ENCODE data around the gene TCTN3.

Gene TCTN3

DNA sequence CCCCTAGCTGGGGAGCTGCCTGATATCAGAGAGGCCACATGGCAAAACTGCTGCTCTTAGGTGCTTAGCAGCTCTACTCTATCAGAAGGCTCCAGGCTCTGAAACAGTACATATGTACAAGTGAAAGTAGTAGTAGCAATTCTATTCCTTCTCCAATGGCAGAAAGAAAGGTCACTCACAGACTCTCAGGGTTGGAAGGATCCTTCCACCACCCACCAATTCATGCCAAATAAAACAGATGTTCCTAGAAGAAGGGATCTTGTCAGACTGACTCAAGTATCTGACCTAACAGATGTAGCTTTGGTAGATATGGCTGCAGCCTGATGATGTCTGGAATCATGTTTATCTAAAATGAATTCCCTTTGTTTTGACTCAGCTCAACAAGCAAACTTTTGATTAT is 29.2 kb downstream of the TCTN3 start:
- in situ Hi-C loops (cut with HindIII; ENCODE audit: low pct_unique_long_range_greater_than_20kb, low sequenced_read_pairs), result no loop called here
- TF ChIP-seq JUND (IDR thresholded peaks at IDR 0.05; ENCODE audit: low read depth), result no peak
- no peak for DNase-seq (ENCODE audit: low read depth in 1 of 2, low spot score in 1 of 2)

DNA sequence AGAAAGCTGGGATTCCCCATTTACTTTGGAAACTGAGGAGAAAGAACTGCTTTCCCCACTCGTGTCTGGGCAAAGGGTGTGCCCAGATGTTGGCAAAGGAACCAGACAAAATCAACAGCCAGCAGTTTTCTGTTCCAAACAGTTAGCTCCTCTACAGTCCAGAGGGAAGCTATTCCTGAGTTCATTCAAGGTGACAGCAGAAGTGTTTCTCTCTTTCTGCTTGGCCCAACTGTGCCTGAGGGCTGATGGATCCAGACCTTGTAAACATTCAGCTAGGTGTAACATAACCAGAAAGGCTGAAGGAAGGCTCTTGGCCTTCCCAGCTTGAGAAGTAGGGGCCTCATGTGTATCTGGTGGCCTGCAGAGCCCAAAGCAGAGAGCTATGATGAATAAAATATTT is 30.2 kb downstream of the TCTN3 start:
- DNase-seq (ENCODE audit: low read depth in 1 of 2, low spot score in 1 of 2), result peak in 1 of 2 experiments; percentile 60
- TF ChIP-seq JUND (IDR thresholded peaks at IDR 0.05; ENCODE audit: low read depth), result no peak
- in situ Hi-C loops (cut with HindIII; ENCODE audit: low pct_unique_long_range_greater_than_20kb, low sequenced_read_pairs), result no loop called here

DNA sequence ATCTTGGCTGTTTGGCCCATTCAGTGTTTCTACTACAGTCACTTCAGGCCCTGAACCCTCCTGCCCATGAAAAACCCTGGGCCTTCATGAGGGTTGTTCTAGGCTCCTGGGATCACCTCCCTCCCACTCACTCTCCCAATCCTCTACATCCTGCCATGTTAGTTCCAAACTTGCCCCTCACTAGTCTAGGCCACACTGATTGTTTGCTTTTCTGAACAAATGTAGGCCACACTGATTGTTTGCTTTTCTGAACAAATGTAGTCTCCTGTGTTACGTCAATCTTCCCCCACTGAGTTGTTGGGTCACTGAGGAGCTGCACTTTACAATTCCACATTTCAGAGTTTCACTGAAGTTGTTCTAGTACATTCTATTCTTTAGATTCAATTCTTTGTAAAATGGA is 31.9 kb downstream of the TCTN3 start:
- DNase-seq (ENCODE audit: low read depth in 1 of 2, low spot score in 1 of 2), result peak in 1 of 2 experiments; percentile 15
- in situ Hi-C loops (cut with HindIII; ENCODE audit: low pct_unique_long_range_greater_than_20kb, low sequenced_read_pairs), result no loop called here
- no peak for TF ChIP-seq JUND (IDR thresholded peaks at IDR 0.05; ENCODE audit: low read depth)

DNA sequence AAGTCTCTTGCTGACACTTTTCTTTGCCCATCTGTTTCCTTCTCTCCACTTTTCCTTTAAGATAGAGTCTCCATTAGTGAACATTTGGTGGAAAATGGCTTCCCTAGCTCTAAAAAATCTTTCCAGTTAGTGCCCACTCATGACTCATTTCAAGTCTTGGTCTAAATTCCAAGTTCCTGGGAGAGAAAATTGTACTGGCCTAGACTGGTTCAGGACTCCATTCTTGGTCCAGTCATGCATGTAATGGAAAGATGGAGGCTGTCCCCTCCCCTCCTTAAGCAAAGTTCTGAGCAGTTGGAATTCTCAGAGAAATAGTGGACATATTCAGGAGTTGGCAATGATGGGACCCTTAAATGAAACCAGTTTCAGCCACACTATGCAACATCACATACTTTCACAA is 33.4 kb downstream of the TCTN3 start:
- DNase-seq (ENCODE audit: low read depth in 1 of 2, low spot score in 1 of 2), result no peak
- in situ Hi-C loops (cut with HindIII; ENCODE audit: low pct_unique_long_range_greater_than_20kb, low sequenced_read_pairs), result no loop called here
- no peak for TF ChIP-seq JUND (IDR thresholded peaks at IDR 0.05; ENCODE audit: low read depth)

DNA sequence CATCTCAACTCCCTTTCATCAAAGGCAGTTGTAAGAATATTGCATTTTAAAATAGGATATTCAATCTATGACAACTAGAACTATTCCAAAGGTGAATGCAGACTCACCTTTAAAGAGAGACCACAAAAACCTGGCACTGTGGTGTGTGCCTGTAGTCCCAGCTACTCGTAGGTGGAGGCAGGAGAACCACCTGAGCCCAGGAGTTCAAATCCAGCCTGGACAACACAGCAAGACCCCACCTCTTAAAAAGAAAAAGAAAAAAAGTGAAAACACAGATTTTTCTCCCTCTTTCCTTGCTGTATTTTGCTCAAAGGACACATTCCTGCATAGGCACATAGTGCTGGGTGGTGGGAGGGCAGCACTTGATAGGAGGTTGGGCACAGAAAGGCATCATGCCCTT is 36.5 kb downstream of the TCTN3 start:
- in situ Hi-C loops (cut with HindIII; ENCODE audit: low pct_unique_long_range_greater_than_20kb, low sequenced_read_pairs), result no loop called here

DNA sequence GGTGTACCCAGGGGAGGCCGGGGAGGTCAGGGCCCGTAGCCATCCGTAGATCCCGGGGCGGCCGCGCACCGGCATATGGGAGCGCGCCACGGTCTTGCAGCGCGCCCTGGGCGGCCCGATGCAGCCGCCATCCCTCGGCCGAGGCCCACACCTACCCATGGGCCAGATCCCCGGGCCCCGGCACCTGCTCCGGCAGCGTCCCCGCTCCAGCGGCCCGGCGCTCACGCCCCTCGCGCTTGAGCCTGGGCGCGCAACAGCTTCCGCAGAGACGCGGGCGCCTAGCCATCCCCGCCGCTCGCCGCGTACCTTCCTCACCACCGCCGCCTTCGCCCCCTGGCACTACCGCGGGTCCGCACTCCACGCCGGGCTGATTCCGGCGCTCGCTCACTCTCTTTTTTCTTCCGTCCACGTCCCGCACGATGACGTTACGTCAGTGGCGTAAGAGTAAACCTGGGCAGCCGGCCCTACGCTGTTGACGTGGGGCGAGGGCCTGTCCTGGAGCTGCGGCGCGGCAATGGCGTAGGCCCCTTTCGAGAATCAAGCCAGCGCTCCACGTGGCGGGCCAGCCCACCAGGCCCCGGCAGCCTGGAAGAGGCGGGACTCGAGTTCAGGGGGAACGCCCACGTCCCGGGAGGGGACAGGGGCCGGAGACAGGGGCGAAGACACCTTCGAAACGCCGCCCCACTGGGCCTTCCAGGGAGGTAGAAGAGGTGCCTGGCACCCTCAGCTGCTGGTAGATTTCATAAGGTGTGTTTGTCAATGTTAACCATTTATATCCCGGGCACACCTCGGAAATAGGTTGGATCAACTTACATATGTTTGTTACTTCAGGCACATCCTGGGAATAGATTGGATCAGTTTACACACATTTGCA is 37.2 kb downstream of the TCTN3 start, which contains the start of gene ALDH18A1:
ALDH18A1 (minus strand) TSS at position 421 of the 874 bp plus-strand sequence. CDS start 3,334 bp downstream, outside the sequence.
- DNase-seq (ENCODE audit: low read depth in 1 of 2, low spot score in 1 of 2), result peak; percentile 89 to 96
- TF ChIP-seq JUND (IDR thresholded peaks at IDR 0.05; ENCODE audit: low read depth), result no peak
- in situ Hi-C loops (cut with HindIII; ENCODE audit: low pct_unique_long_range_greater_than_20kb, low sequenced_read_pairs), result no loop called here

More for the DNA sequence above, 36.5 kb downstream of the TCTN3 start:
- no peak for TF ChIP-seq JUND (IDR thresholded peaks at IDR 0.05; ENCODE audit: low read depth)
- no peak for DNase-seq (ENCODE audit: low read depth in 1 of 2, low spot score in 1 of 2)

DNA sequence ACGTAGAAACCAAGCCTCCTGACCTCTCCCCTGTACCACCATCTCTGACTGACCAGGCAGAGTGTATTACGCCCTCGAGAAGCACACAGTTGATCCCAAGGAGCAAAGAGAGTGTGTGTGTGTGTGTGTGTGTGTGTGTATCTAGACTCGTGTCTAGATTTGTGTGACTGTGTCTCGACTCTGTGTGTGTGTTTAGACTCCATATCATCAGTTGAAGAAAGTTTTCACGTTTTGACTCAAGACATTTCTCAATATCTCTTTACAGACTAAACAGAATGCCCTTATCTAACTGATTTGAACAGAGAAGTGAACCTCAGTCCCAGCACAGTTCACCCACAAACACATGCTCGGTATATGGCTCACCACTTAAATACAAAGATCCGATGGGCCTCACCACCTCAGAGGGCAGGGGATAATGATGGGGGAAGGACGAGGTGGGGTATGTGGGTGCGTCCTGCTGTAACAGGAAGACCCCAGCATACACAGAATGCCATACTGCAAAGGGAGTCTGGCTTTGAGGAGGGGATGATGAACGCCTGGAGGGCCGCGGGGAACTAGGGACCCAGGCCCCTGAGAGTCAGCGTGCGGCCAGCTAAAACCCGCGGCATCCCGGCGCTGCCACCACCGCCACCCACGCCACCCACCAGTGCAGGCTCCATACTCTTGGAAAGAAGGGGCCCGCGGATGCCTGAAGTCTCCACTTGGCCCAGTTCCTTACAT is 38.0 kb downstream of the TCTN3 start:
- no peak for TF ChIP-seq JUND (IDR thresholded peaks at IDR 0.05; ENCODE audit: low read depth)
- DNase-seq (ENCODE audit: low read depth in 1 of 2, low spot score in 1 of 2), result peak in 1 of 2 experiments; percentile 12
- in situ Hi-C loops (cut with HindIII; ENCODE audit: low pct_unique_long_range_greater_than_20kb, low sequenced_read_pairs), result no loop called here

DNA sequence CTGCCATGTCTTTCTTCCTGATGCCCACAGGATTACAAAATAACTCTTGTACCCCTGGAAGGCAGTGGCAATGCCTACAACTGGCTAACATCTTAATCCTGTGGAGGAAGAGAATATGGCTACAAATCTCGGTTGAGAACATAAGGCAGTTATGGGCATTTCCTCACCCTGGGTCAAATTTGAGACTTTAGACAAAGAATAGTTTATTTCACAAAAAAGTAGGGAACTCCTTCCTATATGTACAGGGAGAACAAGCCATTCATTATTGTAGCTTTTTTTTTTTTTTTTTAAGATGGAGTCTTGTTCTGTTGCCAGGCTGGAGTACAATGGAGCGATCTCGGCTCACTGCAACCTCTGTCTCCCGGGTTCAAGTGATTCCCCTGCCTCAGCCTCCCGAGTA is 39.8 kb downstream of the TCTN3 start:
- DNase-seq (ENCODE audit: low read depth in 1 of 2, low spot score in 1 of 2), result no peak
- in situ Hi-C loops (cut with HindIII; ENCODE audit: low pct_unique_long_range_greater_than_20kb, low sequenced_read_pairs), result no loop called here
- no peak for TF ChIP-seq JUND (IDR thresholded peaks at IDR 0.05; ENCODE audit: low read depth)

DNA sequence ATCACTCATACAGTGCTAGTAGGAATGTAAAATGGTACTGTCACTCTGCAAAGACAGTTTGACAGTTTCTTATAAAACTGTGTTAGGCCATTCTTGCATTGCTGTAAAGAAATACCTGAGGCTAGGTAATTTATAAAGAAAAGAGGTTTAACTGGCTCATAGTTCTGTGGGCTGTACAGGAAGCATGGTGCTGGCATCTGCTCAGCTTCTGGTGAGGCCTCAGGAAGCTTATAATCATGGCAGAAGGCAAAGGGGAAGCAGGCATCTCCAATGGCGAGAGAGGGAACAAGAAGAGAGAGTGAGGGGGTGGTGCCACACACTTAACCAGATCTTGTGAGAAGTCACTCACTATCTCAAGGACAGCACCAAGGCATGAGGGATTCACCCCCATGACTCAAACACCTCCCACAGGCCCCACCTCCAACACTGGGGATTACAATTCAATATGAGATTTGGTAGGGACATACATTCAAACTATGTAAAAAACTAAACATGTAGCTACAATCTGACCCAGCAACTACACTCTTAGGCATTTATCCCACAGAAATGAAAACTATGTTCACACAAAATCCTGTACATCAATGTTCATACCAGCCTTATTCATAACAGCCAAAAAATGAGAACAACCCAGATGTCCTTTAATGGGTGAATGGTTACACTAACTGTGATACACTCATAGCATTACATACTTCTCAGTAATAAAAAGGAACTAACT is 42.2 kb downstream of the TCTN3 start:
- TF ChIP-seq JUND (IDR thresholded peaks at IDR 0.05; ENCODE audit: low read depth), result no peak
- in situ Hi-C loops (cut with HindIII; ENCODE audit: low pct_unique_long_range_greater_than_20kb, low sequenced_read_pairs), result no loop called here
- DNase-seq (ENCODE audit: low read depth in 1 of 2, low spot score in 1 of 2), result no peak

DNA sequence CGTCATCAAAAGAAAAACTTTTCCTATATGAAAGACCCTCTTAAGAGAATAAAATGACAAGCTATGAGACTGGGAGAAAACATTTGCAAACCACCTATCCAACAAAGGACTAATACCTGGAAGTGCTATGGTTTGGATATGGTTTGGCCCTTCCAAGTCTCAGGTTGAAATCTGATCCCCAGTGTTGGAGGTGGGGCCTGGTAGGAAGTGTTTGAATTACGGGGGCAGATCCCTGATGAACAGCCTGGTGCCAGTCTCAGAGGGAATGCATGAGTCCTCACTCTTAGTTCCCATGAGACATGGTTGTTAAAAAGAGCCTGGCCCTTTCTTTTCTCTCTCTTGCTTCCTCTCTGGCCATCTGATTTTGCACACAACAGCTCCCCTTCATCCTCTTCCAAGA is 43.5 kb downstream of the TCTN3 start:
- TF ChIP-seq JUND (IDR thresholded peaks at IDR 0.05; ENCODE audit: low read depth), result no peak
- peak in 1 of 2 experiments; percentile 55 for DNase-seq (ENCODE audit: low read depth in 1 of 2, low spot score in 1 of 2)
- in situ Hi-C loops (cut with HindIII; ENCODE audit: low pct_unique_long_range_greater_than_20kb, low sequenced_read_pairs), result no loop called here

DNA sequence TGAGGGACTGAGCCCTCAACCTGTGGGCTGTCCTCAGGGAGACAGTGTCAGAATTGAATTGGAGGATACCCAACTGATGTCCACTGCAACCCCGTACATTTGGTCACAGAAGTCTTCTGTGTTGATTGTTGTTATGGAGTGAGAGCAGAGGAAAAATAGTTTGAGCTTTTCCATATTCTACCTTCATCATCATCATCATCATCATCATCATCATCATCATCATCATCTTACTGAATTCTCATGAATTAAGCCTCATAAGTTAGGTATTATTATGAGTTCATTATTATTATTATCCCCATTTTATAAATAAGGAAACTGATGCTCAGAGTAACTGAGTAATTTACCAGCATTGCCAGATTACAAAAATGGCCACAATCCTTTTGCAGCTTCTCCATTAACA is 45.6 kb downstream of the TCTN3 start:
- no peak for DNase-seq (ENCODE audit: low read depth in 1 of 2, low spot score in 1 of 2)
- in situ Hi-C loops (cut with HindIII; ENCODE audit: low pct_unique_long_range_greater_than_20kb, low sequenced_read_pairs), result no loop called here
- TF ChIP-seq JUND (IDR thresholded peaks at IDR 0.05; ENCODE audit: low read depth), result no peak

DNA sequence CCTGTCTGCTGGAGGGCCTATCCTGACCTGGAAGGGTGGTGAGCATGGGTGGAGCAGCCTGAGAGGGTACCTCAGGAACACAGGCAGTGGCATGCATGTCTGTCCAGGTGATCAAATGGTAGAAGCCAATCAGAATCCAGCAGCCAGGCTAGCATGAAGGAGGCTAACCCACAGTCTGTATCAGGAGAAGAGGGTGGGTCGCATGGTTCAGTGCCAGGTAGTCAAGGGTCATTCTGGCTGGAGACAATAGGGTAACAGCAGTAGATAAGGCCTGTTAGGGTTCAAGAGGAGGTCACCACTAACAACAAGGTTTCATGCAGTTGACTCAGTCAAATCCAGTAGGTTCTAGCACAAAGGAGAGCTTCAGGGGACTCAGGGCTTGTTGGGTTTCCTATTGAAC is 47.6 kb downstream of the TCTN3 start:
- no peak for TF ChIP-seq JUND (IDR thresholded peaks at IDR 0.05; ENCODE audit: low read depth)
- in situ Hi-C loops (cut with HindIII; ENCODE audit: low pct_unique_long_range_greater_than_20kb, low sequenced_read_pairs), result no loop called here
- DNase-seq (ENCODE audit: low read depth in 1 of 2, low spot score in 1 of 2), result no peak
